Nephron (organoid): ENCODE data around the gene XAGE3.
"Not testable (repeated sequence)": the region's sequence is repeated elsewhere in the genome, so short reads cannot be mapped to it uniquely, and the experiment has no call there.

Experiments used
- H3K27ac Mint-ChIP-seq, 3 experiments: 2 replicates each; pipeline ENCODE4 v1.8.0; 2020; ENCODE audit warnings: mixed read lengths in 3 of 3, mild to moderate bottlenecking in 2 of 3, moderate library complexity in 1 of 3
- H3K27me3 Mint-ChIP-seq: 2 replicates; pipeline ENCODE4 v1.8.0; 2021; ENCODE audit warnings: low read depth, mild to moderate bottlenecking, moderate library complexity, mixed read lengths
- H3K36me3 Mint-ChIP-seq: 2 replicates; pipeline ENCODE4 v1.8.0; 2020; ENCODE audit warnings: low read depth, mixed read lengths
- H3K4me1 Mint-ChIP-seq: 2 replicates; pipeline ENCODE4 v1.8.0; 2020; ENCODE audit warnings: mixed read lengths
- H3K4me3 Mint-ChIP-seq, 3 experiments: 2 replicates each; pipeline ENCODE4 v1.8.0; 2020; ENCODE audit warnings: mild to moderate bottlenecking in 3 of 3, mixed read lengths in 3 of 3, moderate library complexity in 2 of 3
- H3K9me3 Mint-ChIP-seq: 2 replicates; pipeline ENCODE4 v1.8.0; 2020; ENCODE audit warnings: mixed read lengths
- CTCF ChIP-seq, 3 experiments: fragments of 200-600 bp; sonication (generic); IDR thresholded peaks; one replicate each; pipeline ENCODE4 v1.5.0; 2021; ENCODE audit warnings: antibody characterized with exemption in 3 of 3; ENCODE audit not compliant: unreplicated experiment in 3 of 3

The XAGE3 gene

GRCh38 chrX:52867610-52868348, at the start of gene XAGE3:
Gene XAGE3 (minus strand): TSS chrX:52868083. CDS start chrX:52867133, 950 bp downstream.
- H3K4me3 Mint-ChIP-seq, result no peak within 1 kb of the TSS
- H3K27ac Mint-ChIP-seq, result no peak within 1 kb of the TSS
- TF ChIP-seq CTCF (IDR thresholded peaks at IDR 0.05; ENCODE audit: unreplicated experiment in 3 of 3), result no peak
- peaks cover 4% of the 10 kb centered on the region for H3K27me3 Mint-ChIP-seq
- H3K4me1 Mint-ChIP-seq, result no peaks in the 10 kb centered on the region
- H3K36me3 Mint-ChIP-seq, result no peaks in the 10 kb centered on the region
- no peaks in the 10 kb centered on the region for H3K9me3 Mint-ChIP-seq

- H3K4me3 Mint-ChIP-seq, H3K9me3 Mint-ChIP-seq, H3K27me3 Mint-ChIP-seq, H3K36me3 Mint-ChIP-seq, H3K27ac Mint-ChIP-seq, H3K4me1 Mint-ChIP-seq: not testable (repeated sequence)
Observed at GRCh38 chrX:52914704-52915103, 46.8 kb upstream of the XAGE3 start.

- H3K36me3 Mint-ChIP-seq, H3K27ac Mint-ChIP-seq, H3K9me3 Mint-ChIP-seq, H3K27me3 Mint-ChIP-seq, H3K4me3 Mint-ChIP-seq, H3K4me1 Mint-ChIP-seq: not testable (repeated sequence)
Observed at GRCh38 chrX:52913681-52914080, 45.8 kb upstream of the XAGE3 start.

- H3K36me3 Mint-ChIP-seq, H3K27ac Mint-ChIP-seq: not testable (repeated sequence)
Observed at GRCh38 chrX:52909313-52909969, 41.6 kb upstream of the XAGE3 start.

GRCh38 chrX:52907900-52908299, 40.0 kb upstream of the XAGE3 start:
- H3K36me3 Mint-ChIP-seq, H3K9me3 Mint-ChIP-seq, H3K27ac Mint-ChIP-seq, H3K4me1 Mint-ChIP-seq, H3K27me3 Mint-ChIP-seq, H3K4me3 Mint-ChIP-seq: not testable (repeated sequence)

More at GRCh38 chrX:52909313-52909969, 41.6 kb upstream of the XAGE3 start:
- not testable (repeated sequence) for H3K4me3 Mint-ChIP-seq, H3K27me3 Mint-ChIP-seq, H3K4me1 Mint-ChIP-seq, H3K9me3 Mint-ChIP-seq

- not testable (repeated sequence) for H3K4me1 Mint-ChIP-seq, H3K27me3 Mint-ChIP-seq, H3K9me3 Mint-ChIP-seq, H3K27ac Mint-ChIP-seq, H3K36me3 Mint-ChIP-seq, H3K4me3 Mint-ChIP-seq
Observed at GRCh38 chrX:52907137-52907536, 39.3 kb upstream of the XAGE3 start.

- H3K4me3 Mint-ChIP-seq, H3K4me1 Mint-ChIP-seq, H3K27ac Mint-ChIP-seq, H3K27me3 Mint-ChIP-seq, H3K9me3 Mint-ChIP-seq, H3K36me3 Mint-ChIP-seq: not testable (repeated sequence)
Observed at GRCh38 chrX:52906072-52906471, 38.2 kb upstream of the XAGE3 start.

- not testable (repeated sequence) for H3K4me1 Mint-ChIP-seq, H3K4me3 Mint-ChIP-seq, H3K36me3 Mint-ChIP-seq, H3K9me3 Mint-ChIP-seq, H3K27me3 Mint-ChIP-seq, H3K27ac Mint-ChIP-seq
Observed at GRCh38 chrX:52905531-52905930, 37.6 kb upstream of the XAGE3 start.

GRCh38 chrX:52896855-52897709, 29.2 kb upstream of the XAGE3 start, which contains the start of gene FAM156B:
Gene FAM156B (plus strand): TSS chrX:52897330. CDS start chrX:52907226, 9,896 bp downstream.
- not testable (repeated sequence) for H3K4me1 Mint-ChIP-seq, H3K27me3 Mint-ChIP-seq, H3K9me3 Mint-ChIP-seq, H3K36me3 Mint-ChIP-seq, H3K4me3 Mint-ChIP-seq, H3K27ac Mint-ChIP-seq

GRCh38 chrX:52896438-52896837, 28.6 kb upstream of the XAGE3 start:
- H3K36me3 Mint-ChIP-seq, H3K27ac Mint-ChIP-seq, H3K4me3 Mint-ChIP-seq, H3K27me3 Mint-ChIP-seq, H3K9me3 Mint-ChIP-seq, H3K4me1 Mint-ChIP-seq: not testable (repeated sequence)

GRCh38 chrX:52888090-52888489, 20.2 kb upstream of the XAGE3 start:
- H3K27ac Mint-ChIP-seq, H3K27me3 Mint-ChIP-seq, H3K9me3 Mint-ChIP-seq, H3K4me1 Mint-ChIP-seq, H3K36me3 Mint-ChIP-seq, H3K4me3 Mint-ChIP-seq: not testable (repeated sequence)

GRCh38 chrX:52887459-52887858, 19.6 kb upstream of the XAGE3 start:
- not testable (repeated sequence) for H3K27me3 Mint-ChIP-seq, H3K4me1 Mint-ChIP-seq, H3K4me3 Mint-ChIP-seq, H3K9me3 Mint-ChIP-seq, H3K27ac Mint-ChIP-seq, H3K36me3 Mint-ChIP-seq

GRCh38 chrX:52876386-52876785, 8.5 kb upstream of the XAGE3 start:
- not testable (repeated sequence) for H3K9me3 Mint-ChIP-seq, H3K4me3 Mint-ChIP-seq, H3K4me1 Mint-ChIP-seq, H3K27me3 Mint-ChIP-seq, H3K27ac Mint-ChIP-seq, H3K36me3 Mint-ChIP-seq

- not testable (repeated sequence) for H3K9me3 Mint-ChIP-seq, H3K4me3 Mint-ChIP-seq, H3K27me3 Mint-ChIP-seq, H3K36me3 Mint-ChIP-seq, H3K27ac Mint-ChIP-seq, H3K4me1 Mint-ChIP-seq
Observed at GRCh38 chrX:52875436-52875835, 7.6 kb upstream of the XAGE3 start.
